Activated T-helper 1 cell treated with Interleukin-2 at 50 U/mL for 16 hours (primary cell): Measurements from ENCODE around the gene RSAD1.

Experiments used
- DNase-seq: peaks from one replicate; pipeline ENCODE4 v3.0.0-alpha.2; 2020; ENCODE audit warnings: low read depth

RSAD1 gene

DNA sequence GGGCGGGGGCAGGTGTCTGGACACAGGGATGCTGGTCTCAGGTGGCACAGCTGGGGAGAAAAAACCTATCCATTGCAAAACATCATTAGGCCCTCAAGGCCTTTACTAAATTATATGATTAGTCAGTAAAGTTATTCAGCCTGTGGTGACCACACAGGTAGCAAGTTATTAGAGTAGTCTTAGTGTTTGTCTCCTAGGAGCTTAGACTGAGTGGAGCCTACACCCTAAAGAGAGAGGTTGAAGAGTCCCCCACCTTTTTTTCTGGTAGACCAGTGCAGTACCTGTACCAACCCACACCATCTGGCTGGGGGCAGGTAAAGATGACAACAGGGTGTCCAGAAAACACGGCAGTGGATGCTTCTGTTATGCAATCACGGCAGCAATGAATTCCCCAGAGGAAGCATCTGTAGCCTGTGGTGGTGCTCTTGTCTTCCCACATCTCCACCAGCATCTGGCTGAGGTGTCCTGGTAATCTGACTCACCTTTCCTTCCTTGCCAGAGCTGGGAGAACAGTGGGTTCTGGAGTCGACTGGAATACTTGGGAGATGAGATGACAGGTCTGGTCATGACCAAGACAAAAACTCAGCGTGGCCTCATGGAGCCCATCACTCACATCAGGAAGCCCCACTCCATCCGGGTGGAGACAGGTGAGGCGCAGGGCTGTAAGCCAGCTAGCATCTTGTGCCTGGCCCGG lies 40.6 kb downstream of the RSAD1 start:
- DNase-seq, result no peak

DNA sequence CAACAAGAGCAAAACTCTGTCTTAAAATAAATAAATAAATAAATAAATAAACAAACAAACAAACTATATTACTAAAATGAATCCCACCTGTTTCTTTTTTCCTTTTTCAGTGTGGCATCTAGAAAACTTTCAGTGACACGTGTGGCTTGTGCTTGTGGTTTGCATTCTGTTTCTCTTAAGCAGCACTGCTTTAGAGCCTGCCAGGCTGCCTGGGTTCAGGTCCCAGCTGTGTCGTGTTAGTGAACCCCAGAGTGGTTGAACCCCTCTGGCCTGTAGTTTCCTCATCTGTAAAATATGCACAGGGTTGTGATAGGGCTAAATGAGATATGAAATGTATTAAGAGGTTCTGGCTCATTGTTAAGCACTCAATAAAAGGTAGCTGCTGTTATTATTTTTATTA lies 41.8 kb downstream of the RSAD1 start:
- DNase-seq, result no peak

DNA sequence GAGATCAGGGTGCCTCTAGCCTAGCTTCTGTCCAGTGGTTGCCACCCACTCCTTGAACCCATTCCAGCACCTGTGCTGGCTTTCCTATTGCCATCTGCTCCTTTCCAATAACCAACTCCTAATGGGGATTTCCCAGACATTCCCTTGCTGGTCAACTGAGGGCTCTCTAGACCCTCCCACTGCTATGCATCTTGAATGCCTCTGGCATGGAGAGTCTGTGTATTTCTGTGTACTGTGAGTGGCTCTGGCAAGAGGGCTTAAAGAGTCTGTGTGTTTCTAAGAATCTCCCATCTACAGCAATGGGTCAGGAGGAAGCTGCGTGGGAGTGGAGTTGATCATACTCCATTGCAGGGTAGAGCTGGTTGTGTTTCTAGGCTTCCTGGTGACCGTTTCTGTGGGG lies 42.9 kb downstream of the RSAD1 start:
- no peak for DNase-seq

DNA sequence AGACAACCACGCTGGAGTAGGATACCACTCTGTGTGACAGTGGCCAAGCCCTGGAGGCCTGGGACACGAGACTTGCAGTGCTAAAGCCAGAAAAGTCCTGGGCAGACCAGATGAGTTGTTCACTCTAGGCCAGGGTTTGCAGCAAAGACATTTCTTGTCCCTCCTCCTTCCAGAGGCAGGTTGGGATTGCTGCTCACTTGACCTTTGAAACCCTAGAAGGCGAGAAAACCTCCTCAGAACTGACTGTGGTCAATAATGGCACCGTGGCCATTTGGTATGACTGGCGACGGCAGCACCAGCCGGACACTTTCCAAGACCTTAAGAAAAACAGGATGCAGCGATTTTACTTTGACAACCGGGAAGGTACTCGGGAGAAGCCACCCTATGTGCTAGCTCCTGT lies 44.1 kb downstream of the RSAD1 start:
- DNase-seq, result no peak

DNA sequence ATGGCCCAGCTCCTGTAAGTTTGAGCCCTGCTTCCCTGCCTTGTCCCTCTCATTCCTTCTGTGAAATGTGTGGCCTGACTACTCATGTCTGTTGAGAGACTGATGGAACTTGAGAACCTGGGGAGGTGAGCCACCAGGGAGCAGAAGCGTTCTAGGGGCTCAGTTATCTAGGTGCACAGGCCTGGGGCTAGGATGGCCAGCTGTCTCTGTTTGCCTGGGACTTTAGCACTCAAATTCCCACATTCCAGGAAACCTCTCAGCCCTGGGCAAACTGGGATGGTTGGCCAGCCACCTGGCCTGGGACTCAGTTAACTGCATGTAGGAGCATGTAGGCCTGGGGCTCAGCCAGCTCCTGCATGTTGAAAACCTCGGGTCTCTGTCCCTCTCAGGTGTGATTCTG lies 44.5 kb downstream of the RSAD1 start:
- no peak for DNase-seq

DNA sequence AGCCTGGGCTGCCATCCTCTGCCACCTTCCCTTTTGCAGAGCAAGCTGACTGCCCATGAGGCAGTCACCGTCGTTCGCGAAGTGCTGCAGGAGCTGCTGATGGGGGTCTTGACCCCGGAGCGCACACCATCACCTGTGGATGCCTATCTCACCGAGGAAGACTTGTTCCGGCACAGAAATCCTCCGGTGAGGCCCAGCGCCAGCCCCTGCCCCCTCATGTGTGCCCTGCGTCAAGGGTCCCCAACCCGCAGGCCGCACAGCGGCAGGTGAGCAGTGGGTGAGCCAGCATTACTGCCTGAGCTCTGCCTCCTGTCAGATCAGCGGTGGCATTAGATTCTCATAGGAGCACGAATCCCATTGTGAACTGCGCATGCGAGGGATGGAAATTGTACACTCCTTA lies 46.2 kb downstream of the RSAD1 start:
- no peak for DNase-seq

DNA sequence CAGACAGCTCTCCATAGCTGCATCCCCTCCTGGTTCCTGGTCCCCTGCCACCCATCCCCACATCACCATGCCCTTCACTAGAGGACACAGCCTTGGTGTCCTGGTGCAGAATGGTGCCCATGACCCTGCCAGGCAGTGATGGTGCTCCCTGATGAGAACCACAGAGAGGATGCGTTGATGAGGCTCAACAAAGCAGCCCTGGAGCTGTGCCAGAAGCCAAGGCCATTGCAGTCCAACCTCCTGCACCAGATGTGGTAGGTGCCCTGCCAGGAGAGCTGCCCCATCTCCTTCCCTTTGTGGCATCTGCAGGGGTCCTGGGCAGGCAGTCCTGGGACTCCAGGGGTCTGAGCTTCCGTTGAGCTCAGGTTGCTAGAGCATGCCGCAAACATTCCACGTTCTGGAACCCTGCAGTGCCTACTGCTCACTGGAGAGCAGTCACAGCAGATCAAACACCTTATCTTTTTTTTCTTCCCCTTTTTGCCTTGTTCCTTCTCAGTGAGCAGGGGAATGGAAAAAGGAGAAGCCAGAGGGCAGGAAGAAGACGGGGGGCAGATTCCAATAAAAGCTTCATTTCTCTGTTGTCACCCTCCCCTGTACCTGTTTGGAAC lies 48.6 kb downstream of the RSAD1 start:
- no peak for DNase-seq

DNA sequence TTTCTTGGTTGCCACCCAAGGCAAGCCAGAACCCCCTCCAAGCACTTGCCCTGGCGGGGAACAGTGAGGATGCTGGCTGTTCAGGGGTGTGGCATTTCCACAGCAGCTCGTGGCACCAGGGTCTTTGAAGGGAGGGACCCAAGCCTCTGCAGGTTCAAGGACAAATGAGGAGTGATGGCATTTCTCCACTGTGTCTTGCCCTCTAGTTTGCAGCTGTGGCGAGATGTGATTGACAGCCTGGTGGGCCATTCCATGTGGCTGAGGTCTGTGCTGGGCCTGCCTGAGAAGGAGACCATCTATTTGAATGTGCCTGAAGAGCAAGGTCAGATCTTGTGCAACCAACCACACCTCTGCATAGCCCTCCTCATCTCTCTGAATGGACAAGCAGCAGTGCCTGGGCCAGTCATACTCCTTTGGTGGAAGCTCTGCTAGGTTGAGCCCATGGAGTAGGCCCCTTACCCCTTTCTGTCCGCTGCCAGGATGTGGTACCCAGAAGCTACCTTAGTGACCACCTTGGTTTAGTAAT lies 49.4 kb downstream of the RSAD1 start:
- no peak for DNase-seq

DNA sequence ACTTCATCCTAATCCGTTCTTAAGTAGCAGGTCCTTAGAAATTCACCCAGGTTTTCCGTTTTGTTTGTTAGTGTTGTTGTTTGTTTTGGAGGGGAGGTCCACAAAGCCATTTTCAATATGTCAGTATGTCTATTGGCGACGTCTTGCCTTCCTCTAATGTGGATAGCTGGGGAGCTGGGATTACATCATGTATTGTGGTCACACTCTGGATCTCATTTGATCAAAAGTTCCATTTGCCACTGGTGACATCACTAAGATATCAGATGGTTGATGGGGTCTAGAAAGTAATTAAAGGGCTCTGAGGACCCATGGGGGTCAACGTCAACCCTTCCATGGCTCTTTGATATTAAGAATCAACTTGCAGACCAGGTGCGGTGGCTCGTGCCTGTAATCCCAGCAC lies 51.2 kb downstream of the RSAD1 start:
- no peak for DNase-seq

DNA sequence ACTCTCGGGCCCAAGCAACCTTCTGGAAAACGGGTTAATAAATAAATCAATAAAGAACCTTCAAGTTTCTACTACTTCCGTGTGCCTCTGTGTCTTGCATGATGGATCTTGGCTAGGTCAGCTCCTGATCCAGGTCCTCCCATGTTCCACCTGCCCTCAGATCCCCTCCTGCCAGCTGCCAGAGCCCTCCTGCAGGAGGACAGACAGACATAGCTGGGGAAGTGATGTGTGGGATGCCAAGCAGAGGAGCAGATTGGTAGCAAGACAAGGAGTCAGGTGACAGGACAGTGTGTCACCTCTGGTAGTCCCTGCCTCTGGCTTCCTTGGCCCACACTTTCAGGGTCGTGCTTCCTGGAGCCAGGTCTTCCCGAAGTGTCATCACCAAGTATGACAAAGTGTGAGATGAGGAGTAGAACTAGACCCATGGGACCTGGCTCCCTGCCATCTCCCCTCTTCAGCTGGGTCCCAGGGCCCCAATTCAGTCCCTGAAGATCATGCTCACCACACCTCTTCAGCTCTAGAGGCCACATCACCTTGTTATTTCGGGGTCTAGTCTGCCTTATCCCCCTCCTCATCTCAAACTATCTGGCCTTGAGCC lies 52.9 kb downstream of the RSAD1 start:
- no peak for DNase-seq

DNA sequence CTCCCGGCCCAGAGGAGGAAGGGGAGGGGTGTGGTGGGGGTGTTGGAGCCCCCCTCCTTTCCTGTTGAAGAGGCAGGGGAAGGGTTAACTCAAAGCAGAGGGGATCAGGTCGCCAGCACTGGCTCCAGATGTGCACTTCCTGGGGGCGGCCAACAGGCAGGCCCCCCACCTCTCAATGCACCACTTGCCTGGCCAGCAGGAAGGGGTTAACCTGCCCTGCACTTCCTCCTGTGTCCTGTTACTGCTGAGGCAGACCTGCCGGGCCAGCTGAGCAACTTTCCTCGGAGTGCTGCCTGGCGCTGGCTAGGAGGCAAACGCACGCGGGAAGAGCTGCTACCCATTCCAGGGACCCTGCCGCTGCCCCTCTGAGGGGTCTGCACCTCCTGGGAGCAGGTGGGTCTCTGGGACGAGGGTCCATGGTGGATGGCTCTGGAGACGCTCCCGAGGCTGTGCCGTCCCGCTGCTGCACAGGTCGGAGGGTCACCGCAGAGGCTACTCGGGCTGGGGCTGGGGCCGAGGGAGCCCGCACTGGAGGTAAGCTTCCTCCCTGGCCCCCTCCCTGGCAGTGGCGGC lies 53.9 kb downstream of the RSAD1 start, which contains the start of gene EPN3:
Gene EPN3 (plus strand): TSS at position 284 of the 573 bp plus-strand sequence. CDS start 3,822 bp downstream, outside the sequence.
- no peak for DNase-seq

DNA sequence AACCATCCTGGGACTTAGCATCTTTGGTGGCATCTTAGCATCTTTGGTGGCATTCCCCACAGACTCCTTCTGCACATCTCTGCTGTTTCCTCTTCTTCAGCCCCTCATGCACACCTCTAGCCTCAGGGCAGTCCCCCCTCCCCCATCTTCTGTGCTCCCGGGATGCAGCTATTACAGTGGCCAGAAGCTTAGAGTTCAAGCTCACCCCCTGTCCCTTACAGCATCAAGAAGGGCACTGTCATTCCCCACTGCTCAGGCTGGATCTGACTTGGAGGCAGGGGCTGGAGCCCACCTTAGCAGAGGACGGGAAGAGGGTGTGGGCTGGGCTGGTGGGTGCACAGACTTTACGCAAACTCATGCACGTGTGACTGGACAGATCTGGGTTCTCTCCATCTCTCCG lies 54.5 kb downstream of the RSAD1 start:
- no peak for DNase-seq

DNA sequence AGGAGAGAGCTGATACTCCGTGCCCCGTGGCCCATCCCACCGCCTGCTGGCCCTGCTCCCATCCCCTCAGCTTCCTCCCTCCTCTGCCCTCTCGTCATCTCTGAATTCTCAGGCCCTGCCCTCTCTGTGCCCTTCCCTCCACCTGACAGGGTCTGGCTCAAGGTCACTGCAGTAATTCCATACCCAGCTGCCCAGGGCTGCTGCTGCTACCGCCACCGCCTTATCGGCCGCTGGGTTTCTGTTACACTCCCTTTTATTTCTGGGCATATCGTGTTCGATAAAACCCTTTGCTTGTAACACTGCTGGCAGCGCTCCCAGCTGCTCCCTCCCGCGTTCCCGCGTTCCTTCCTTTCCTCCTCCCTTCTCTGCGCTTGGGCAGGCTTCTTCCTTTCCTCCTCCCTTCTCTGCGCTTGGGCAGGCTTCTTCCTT lies 55.1 kb downstream of the RSAD1 start:
- DNase-seq, result no peak

DNA sequence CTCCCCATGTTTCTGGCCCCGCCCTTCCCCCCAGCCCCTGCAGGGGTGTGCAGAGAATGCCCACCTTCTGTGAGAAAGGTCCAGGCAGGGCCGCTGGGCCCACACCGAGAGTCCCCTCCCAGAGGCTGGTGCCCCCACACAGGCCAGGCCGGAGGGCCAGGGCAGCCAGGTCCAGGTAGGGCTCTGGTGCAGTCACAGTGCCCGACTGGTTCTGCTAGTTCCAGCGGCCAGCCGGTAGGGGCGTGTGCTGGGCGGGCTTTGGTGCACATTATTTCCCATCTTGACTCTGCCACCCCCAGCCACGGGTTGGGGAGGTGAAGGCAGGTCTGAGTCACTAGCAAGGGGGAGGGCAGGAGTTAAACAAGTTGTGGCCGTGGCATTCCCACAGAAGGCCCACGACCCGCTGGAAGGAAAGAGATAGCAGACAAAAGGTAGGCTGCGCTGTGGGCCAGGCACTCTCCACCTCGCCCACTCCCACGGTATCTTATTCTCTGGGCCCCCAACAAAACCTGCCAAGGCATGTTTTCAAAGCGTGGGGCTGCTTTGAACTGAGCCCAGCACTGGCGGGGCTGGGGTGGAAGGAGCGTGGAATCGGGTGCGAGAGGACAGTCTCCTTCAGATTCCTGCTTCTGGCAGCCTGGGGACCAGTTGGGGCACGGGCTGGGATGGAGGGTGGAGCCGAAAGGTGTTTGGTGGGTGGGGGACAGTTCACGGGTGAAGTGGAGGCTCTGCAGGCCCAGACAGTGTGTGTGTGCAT lies 55.7 kb downstream of the RSAD1 start:
- DNase-seq, result no peak

DNA sequence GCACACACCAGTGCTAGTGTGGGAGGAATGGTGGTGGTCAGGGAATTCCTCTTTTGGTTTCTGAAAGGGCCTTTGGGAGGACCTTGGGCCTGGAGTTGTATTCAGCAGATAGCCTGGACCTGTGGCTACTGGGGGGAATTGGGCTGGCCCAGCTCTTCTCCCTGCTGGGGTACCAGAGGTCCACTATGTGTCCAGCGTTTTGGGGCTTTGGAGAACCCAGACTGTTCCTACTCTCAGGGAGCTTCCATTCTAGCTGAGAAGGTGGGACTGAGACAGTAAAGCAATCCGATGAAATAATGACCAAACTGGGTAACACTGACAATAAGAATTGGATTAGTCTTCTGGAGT lies 56.3 kb downstream of the RSAD1 start:
- no peak for DNase-seq

DNA sequence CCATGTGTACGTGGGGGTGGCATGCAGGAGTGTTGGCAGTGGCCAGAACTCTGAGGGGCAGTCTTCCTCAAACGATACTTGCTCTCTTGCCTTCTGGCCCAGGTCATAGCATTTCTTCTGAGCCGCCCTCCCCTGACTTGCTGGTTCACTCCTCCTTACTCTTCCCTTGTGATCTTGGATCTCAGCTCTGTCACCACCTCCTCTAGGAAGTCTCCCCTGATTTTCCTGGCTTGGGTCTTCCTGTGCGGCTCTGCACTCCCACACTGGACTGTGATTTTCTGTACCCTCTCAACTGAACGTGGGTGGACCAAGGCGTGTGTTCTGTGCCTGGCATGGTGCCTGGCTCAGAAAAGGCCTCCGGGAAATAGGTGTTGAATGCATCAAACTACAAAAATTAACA lies 56.7 kb downstream of the RSAD1 start:
- no peak for DNase-seq
